ENCODE data around the gene PRR7. TPM values are rescaled to one million over a fixed set of nuclear protein-coding genes. Genes with fewer than 3 reads are reported as not detected.
A peak's percentile ranks its signal among the peaks of the same experiment; 100 is the strongest.

The PRR7 gene
- total RNA-seq, 1 experiment from 2014 or later = 69.3 TPM

- peak; percentile 96 for DNase-seq (ENCODE audit: low spot score)
Observed at GRCh38 chr5:177497292-177498012, 50.8 kb downstream of the PRR7 start, which contains the start of gene PDLIM7. Gene PDLIM7, minus strand, starts transcription at chr5:177497604. Its CDS starts 1,092 bp downstream, at chr5:177496512.

GRCh38 chr5:177498013-177498787 lies 51.6 kb downstream of the PRR7 start:
- DNase-seq (ENCODE audit: low spot score) = no peak

- DNase-seq (ENCODE audit: low spot score) = no peak
Observed at GRCh38 chr5:177499842-177500241, 53.2 kb downstream of the PRR7 start.

GRCh38 chr5:177500685-177501522 lies 54.3 kb downstream of the PRR7 start:
- DNase-seq (ENCODE audit: low spot score) = peak; percentile 95

- DNase-seq (ENCODE audit: low spot score) = no peak
Observed at GRCh38 chr5:177501874-177502678, 55.5 kb downstream of the PRR7 start.

- DNase-seq (ENCODE audit: low spot score) = no peak
Observed at GRCh38 chr5:177502886-177503285, 56.3 kb downstream of the PRR7 start.

GRCh38 chr5:177503351-177504085 lies 56.9 kb downstream of the PRR7 start:
- no peak for DNase-seq (ENCODE audit: low spot score)

- no peak for DNase-seq (ENCODE audit: low spot score)
Observed at GRCh38 chr5:177504086-177505056, 57.8 kb downstream of the PRR7 start.

- no peak for DNase-seq (ENCODE audit: low spot score)
Observed at GRCh38 chr5:177505075-177505474, 58.5 kb downstream of the PRR7 start.

Other genes with a start within 250 kb of the PRR7 start
- gene RAB24, start 143.1 kb upstream of the PRR7 start, total RNA-seq (2014; rRNA removed; shearing (Covaris generic)) = 33.7 and 33.8 TPM in 2 replicates
- 556 and 582 TPM in 2 replicates for gene PRELID1, start 143.0 kb upstream of the PRR7 start, total RNA-seq (2014; rRNA removed; shearing (Covaris generic))
- 55.7 and 75.5 TPM in 2 replicates for gene MXD3, start 134.9 kb upstream of the PRR7 start, total RNA-seq (2014; rRNA removed; shearing (Covaris generic))
- gene LMAN2, start 95.1 kb upstream of the PRR7 start, total RNA-seq (2014; rRNA removed; shearing (Covaris generic)) = 234 and 262 TPM in 2 replicates
- gene RGS14, start 88.9 kb upstream of the PRR7 start, total RNA-seq (2014; rRNA removed; shearing (Covaris generic)) = 48.9 and 58.3 TPM in 2 replicates
- gene SLC34A1, start 62.4 kb upstream of the PRR7 start, total RNA-seq (2014; rRNA removed; shearing (Covaris generic)) = not detected in 2 replicates
- not detected in 2 replicates for gene PFN3, start 46.2 kb upstream of the PRR7 start, total RNA-seq (2014; rRNA removed; shearing (Covaris generic))
- gene F12, start 37.2 kb upstream of the PRR7 start, total RNA-seq (2014; rRNA removed; shearing (Covaris generic)) = 52.9 TPM in 2 replicates
- 87.7 and 94.2 TPM in 2 replicates for gene GRK6, start 20.1 kb upstream of the PRR7 start, total RNA-seq (2014; rRNA removed; shearing (Covaris generic))
- gene DBN1, start 26.8 kb downstream of the PRR7 start, total RNA-seq (2014; rRNA removed; shearing (Covaris generic)) = 11.3 and 12.9 TPM in 2 replicates
- gene PDLIM7, start 50.8 kb downstream of the PRR7 start, total RNA-seq (2014; rRNA removed; shearing (Covaris generic)) = 32.2 and 34.7 TPM in 2 replicates
- gene DOK3, start 63.0 kb downstream of the PRR7 start, total RNA-seq (2014; rRNA removed; shearing (Covaris generic)) = 1.6 and 1.9 TPM in 2 replicates
- gene DDX41, start 70.1 kb downstream of the PRR7 start, total RNA-seq (2014; rRNA removed; shearing (Covaris generic)) = 240 and 269 TPM in 2 replicates
- 32.8 and 61.4 TPM in 2 replicates for gene FAM193B, start 107.7 kb downstream of the PRR7 start, total RNA-seq (2014; rRNA removed; shearing (Covaris generic))
- gene TMED9, start 145.4 kb downstream of the PRR7 start, total RNA-seq (2014; rRNA removed; shearing (Covaris generic)) = 115 and 119 TPM in 2 replicates
- 25.0 and 31.8 TPM in 2 replicates for gene B4GALT7, start 153.3 kb downstream of the PRR7 start, total RNA-seq (2014; rRNA removed; shearing (Covaris generic))

Data from HT-29 (cell line).